Suprapubic skin (tissue), 4 donors: ENCODE results near the gene SPATA7. TPM values are rescaled to one million over a fixed set of nuclear protein-coding genes. Genes with fewer than 3 reads are reported as not detected.

Source experiments
- DNase-seq, 2 donors: peaks; one replicate each; pipeline ENCODE4 v3.0.0-alpha.2; 2019; ENCODE audit warnings: low spot score in 2 of 2
- H3K27ac ChIP-seq: fragments of 200-600 bp; sonication (generic); one replicate; pipeline ENCODE4 v1.5.1; 2019
- H3K27me3 ChIP-seq: fragments of 200-600 bp; sonication (generic); one replicate; pipeline ENCODE4 v1.5.1; 2019
- H3K36me3 ChIP-seq: fragments of 200-600 bp; sonication (generic); one replicate; pipeline ENCODE4 v1.5.1; 2019
- H3K4me1 ChIP-seq: fragments of 200-600 bp; sonication (generic); one replicate; pipeline ENCODE4 v1.5.1; 2019
- H3K4me3 ChIP-seq: fragments of 200-600 bp; sonication (generic); one replicate; pipeline ENCODE4 v1.5.1; 2019; ENCODE audit warnings: mild to moderate bottlenecking
- H3K9me3 ChIP-seq: fragments of 200-600 bp; sonication (generic); one replicate; pipeline ENCODE4 v1.5.1; 2019
- EP300 ChIP-seq: sonication (generic); formaldehyde crosslinking; IDR thresholded peaks from one replicate; pipeline ENCODE4 v1.6.1; 2017; ENCODE audit warnings: antibody characterized with exemption
- POLR2A ChIP-seq, 2 donors: fragments of 450-650 bp; IDR thresholded peaks; one replicate each; pipeline ENCODE4 v1.6.1; 2017; ENCODE audit warnings: antibody characterized with exemption in 2 of 2, mild to moderate bottlenecking in 2 of 2, moderate library complexity in 2 of 2
- POLR2AphosphoS5 ChIP-seq, 3 donors: sonication (generic); formaldehyde crosslinking; IDR thresholded peaks; one replicate each; pipeline ENCODE4 v1.6.1; 2017; ENCODE audit warnings: antibody characterized with exemption in 3 of 3
- WGBS: methylation state at CpG from one replicate; pipeline ENCODE4 v1.1.5; 2018; 5-methylcytosine and 5-hydroxymethylcytosine counted together
- total RNA-seq, 4 donors: library from RNA; depleted of rRNA; stranded (reverse); fragments of >200 nt; gene quantifications; one replicate each; pipeline ENCODE4 v1.1.0, GENCODE V29; 2016
- TF ChIP-seq, protein P1 (sequence below), 2 donors: fragments of 200-600 bp in 1 of 2; fragments of 450-650 bp in 1 of 2; sonication (generic) in 1 of 2; IDR thresholded peaks; one replicate each; pipeline ENCODE4 v1.5.1; 2016 to 2019; ENCODE audit warnings: antibody characterized with exemption in 2 of 2, mild to moderate bottlenecking in 1 of 2, moderate library complexity in 1 of 2

The SPATA7 gene, protein sequence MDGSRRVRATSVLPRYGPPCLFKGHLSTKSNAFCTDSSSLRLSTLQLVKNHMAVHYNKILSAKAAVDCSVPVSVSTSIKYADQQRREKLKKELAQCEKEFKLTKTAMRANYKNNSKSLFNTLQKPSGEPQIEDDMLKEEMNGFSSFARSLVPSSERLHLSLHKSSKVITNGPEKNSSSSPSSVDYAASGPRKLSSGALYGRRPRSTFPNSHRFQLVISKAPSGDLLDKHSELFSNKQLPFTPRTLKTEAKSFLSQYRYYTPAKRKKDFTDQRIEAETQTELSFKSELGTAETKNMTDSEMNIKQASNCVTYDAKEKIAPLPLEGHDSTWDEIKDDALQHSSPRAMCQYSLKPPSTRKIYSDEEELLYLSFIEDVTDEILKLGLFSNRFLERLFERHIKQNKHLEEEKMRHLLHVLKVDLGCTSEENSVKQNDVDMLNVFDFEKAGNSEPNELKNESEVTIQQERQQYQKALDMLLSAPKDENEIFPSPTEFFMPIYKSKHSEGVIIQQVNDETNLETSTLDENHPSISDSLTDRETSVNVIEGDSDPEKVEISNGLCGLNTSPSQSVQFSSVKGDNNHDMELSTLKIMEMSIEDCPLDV
- 10 to 100 TPM; 10.7 to 12.4 (median 11.6) TPM for total RNA-seq

DNA sequence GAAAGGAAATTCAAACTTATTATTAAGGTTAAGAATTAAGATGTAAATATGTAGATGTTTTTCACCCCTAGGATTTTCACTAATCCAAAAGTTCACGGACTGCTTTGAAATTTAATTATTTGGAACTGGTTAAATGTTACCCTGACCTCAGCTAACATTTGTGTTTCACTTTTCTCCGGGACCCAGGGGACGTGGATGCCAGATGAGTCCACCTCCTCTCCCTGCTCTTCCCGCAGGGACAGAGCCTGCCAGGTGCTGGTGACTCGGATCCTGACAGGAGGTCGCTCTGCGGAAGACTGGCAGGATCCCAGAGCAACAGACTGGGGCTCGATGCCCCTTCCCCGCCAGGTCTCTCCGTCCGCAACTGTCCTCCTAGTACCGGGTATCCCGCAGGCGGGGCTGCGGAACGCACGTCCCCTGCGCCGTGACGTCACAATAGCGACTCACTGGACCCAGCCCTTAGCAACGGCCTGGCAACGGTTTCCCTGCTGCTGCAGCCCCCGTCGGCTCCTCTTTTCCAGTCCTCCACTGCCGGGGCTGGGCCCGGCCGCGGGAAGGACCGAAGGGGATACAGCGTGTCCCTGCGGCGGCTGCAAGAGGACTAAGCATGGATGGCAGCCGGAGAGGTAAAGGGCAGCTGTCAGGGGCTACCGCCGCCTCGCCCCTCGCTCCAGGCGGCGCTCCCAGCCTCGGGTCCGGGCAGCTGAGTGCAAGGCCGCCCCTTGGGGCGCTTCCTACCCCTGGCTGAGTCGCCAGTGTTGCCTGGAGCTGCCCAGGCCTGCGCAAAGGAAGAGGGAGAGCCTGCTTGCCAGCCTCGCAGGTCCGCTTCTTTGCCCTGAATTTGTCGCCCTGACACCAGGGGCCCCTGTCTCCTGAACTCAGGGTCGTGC is at the start of gene SPATA7:
Gene SPATA7, plus strand, starts transcription at position 446 of the 890 bp plus-strand sequence. Its CDS starts 162 bp downstream, at position 608.
- peak; percentile 96 to 97 for DNase-seq
- Histone ChIP-seq H3K4me1 (peaks cover 15% of the 10 kb centered on the region), H3K27me3 (no peaks in the 10 kb centered on the region), H3K36me3 (no peaks in the 10 kb centered on the region), H3K4me3 (peak within 1 kb of the TSS; percentile 81), H3K27ac (peak within 1 kb of the TSS; percentile 42), H3K9me3 (no peaks in the 10 kb centered on the region)
- under 1% methylated on average over 33 of the region's 50 CpGs for WGBS
- TF ChIP-seq, protein P1, sequence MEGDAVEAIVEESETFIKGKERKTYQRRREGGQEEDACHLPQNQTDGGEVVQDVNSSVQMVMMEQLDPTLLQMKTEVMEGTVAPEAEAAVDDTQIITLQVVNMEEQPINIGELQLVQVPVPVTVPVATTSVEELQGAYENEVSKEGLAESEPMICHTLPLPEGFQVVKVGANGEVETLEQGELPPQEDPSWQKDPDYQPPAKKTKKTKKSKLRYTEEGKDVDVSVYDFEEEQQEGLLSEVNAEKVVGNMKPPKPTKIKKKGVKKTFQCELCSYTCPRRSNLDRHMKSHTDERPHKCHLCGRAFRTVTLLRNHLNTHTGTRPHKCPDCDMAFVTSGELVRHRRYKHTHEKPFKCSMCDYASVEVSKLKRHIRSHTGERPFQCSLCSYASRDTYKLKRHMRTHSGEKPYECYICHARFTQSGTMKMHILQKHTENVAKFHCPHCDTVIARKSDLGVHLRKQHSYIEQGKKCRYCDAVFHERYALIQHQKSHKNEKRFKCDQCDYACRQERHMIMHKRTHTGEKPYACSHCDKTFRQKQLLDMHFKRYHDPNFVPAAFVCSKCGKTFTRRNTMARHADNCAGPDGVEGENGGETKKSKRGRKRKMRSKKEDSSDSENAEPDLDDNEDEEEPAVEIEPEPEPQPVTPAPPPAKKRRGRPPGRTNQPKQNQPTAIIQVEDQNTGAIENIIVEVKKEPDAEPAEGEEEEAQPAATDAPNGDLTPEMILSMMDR (IDR thresholded peaks at IDR 0.05) = no peak
- TF ChIP-seq EP300 (no peak), POLR2AphosphoS5 (IDR thresholded peaks at IDR 0.05) (peak in 1 of 3 donors; percentile 2), POLR2A (IDR thresholded peaks at IDR 0.05) (peak in 1 of 2 donors; percentile 34)

DNA sequence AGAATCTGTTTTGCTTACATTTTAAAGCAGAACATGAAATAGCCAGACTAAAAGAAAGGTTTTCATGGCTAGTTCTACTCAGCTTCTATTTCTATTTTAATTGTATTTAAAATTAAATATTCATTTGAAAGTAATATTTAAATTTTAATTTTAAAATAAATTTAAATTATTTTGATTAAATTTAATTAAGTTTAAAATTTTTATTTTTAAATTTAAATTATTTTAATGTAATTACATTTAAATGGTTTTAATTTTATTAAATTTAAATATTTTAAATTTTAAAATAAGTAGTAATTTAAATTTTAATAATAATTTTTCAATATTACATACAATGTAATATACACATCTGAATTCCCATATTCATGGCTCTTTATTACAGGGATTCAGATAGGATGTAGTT is 45.1 kb upstream of the SPATA7 start:
- DNase-seq = no peak
- Histone ChIP-seq H3K27ac (no peak overlapping the region), H3K27me3 (peaks cover 6% of the 10 kb centered on the region), H3K4me3 (no peak overlapping the region), H3K4me1 (no peaks in the 10 kb centered on the region), H3K36me3 (no peaks in the 10 kb centered on the region), H3K9me3 (no peaks in the 10 kb centered on the region)
- TF ChIP-seq POLR2A (IDR thresholded peaks at IDR 0.05) (no peak), EP300 (no peak), POLR2AphosphoS5 (IDR thresholded peaks at IDR 0.05) (no peak)
- TF ChIP-seq, protein P1 (IDR thresholded peaks at IDR 0.05) = no peak

DNA sequence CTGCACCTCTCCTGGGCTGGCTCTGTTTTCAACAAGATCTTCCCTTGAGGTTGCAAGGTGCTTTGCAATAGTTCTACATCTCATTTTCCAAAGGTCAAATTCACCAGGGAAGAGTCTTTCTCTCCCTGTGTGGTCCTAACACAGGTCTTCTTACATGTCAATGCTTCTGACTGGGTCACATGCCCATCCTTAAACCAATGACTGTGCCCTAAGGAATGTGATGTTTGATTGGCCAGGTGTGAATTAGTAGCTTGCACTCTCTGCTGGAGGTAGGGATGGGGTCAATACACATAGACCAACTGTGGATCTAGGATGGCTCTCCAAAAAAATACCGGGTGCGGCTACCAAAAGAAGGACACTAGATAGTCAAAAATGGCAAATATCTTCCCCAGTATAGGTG is 42.5 kb upstream of the SPATA7 start:
- Histone ChIP-seq H3K27me3 (peaks cover 6% of the 10 kb centered on the region), H3K4me1 (no peaks in the 10 kb centered on the region), H3K36me3 (no peaks in the 10 kb centered on the region), H3K4me3 (no peak overlapping the region), H3K9me3 (no peaks in the 10 kb centered on the region), H3K27ac (no peak overlapping the region)
- 95% methylated on average over 2 of the region's 2 CpGs for WGBS
- TF ChIP-seq POLR2AphosphoS5 (IDR thresholded peaks at IDR 0.05) = no peak
- TF ChIP-seq, protein P1 (IDR thresholded peaks at IDR 0.05) = no peak
- TF ChIP-seq POLR2A (IDR thresholded peaks at IDR 0.05) = no peak
- TF ChIP-seq EP300 = no peak
- DNase-seq = no peak

DNA sequence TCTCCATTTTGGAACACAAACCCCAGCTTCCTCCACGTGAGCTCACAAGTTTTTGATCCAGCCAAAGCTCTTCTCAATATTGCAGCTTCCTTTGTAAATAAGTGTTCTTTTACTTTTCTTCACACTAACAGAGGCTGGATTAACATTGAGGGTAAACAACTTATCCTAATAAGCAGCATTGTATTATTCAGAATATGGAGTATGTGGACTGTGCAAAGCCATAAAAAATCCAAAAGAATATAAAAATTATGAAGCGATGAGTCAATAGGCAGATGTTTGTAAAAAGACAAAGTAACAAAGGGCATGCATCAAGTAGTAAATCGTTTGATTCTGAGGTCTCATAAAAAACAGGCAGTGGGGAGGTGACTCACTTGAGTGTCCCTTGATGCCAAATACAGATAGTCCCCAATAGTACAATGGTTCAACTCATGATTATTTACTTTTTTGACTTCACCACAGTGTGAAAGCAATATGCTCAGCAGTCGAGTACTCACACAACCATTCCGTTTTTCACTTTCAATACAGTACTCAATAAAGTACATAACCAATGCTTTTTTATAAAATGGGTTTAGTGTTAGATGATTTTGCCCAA is 39.3 kb upstream of the SPATA7 start:
- no peak for DNase-seq
- peaks cover 4% of the 10 kb centered on the region for H3K27me3 ChIP-seq
- H3K36me3 ChIP-seq = no peaks in the 10 kb centered on the region
- no peak overlapping the region for H3K27ac ChIP-seq
- TF ChIP-seq, protein P1 (IDR thresholded peaks at IDR 0.05) = no peak
- TF ChIP-seq POLR2AphosphoS5 (IDR thresholded peaks at IDR 0.05) (no peak), EP300 (no peak), POLR2A (IDR thresholded peaks at IDR 0.05) (no peak)
- no peak overlapping the region for H3K4me3 ChIP-seq
- no peaks in the 10 kb centered on the region for H3K9me3 ChIP-seq
- H3K4me1 ChIP-seq = no peaks in the 10 kb centered on the region
- WGBS = 58% methylated on average over 5 of the region's 5 CpGs
